PC-3 (cell line): Measurements from ENCODE around the gene DOCK4. TPM values are rescaled to one million over a fixed set of nuclear protein-coding genes. Genes with fewer than 3 reads are reported as not detected.

Source experiments
- ATAC-seq: fragments of 200-7000 bp; cut with Tn5 transposase; 2 replicates; pipeline ENCODE4 v1.9.1; 2020; ENCODE audit warnings: mild to moderate bottlenecking, moderate library complexity
- BruUV-seq: library from RNA; stranded (reverse); fragments of 400-500 nt; replicated peaks from 2 replicates; lab custom pipeline; 2021; lab: Mats Ljungman, UMichigan
- CTCF ChIA-PET: fragments of 300-600 bp; sonication (Branson Sonifier 250); formaldehyde crosslinking; loops from one replicate; lab custom pipeline; 2022; ENCODE audit warnings: antibody characterized with exemption; lab: Charles Lee
- POLR2A ChIA-PET: fragments of 300-600 bp; sonication (Branson Sonifier 250); formaldehyde crosslinking; loops from one replicate; lab custom pipeline; 2022; ENCODE audit warnings: antibody characterized with exemption; ENCODE audit not compliant: unreplicated experiment; lab: Charles Lee
- DNase-seq: peaks from one replicate; pipeline ENCODE4 v3.0.0-alpha.2; 2015
- H2AFZ ChIP-seq: fragments of 300-600 bp; sonication (generic); 2 replicates; pipeline ENCODE4 v1.6.0; 2016; ENCODE audit warnings: antibody characterized with exemption, low read length
- H3F3A ChIP-seq: fragments of 300-600 bp; sonication (generic); one replicate; pipeline ENCODE4 v1.6.0; 2017; ENCODE audit warnings: antibody characterized with exemption, low read length, control low read depth, mild to moderate bottlenecking; ENCODE audit not compliant: unreplicated experiment
- H3K27ac ChIP-seq: fragments of 300-600 bp; sonication (generic); 2 replicates; pipeline ENCODE4 v1.5.1; 2016; ENCODE audit warnings: mild to moderate bottlenecking, low read length
- H3K27me3 ChIP-seq: fragments of 300-600 bp; sonication (generic); 2 replicates; pipeline ENCODE4 v1.6.1; 2016; ENCODE audit warnings: low read length, mixed read lengths
- H3K36me3 ChIP-seq: fragments of 300-600 bp; sonication (generic); 2 replicates; pipeline ENCODE4 v1.6.1; 2016; ENCODE audit warnings: low read depth, mixed run types, low read length, mixed read lengths
- H3K4me1 ChIP-seq: fragments of 300-600 bp; sonication (generic); 2 replicates; pipeline ENCODE4 v1.5.1; 2016; ENCODE audit warnings: low read length; ENCODE audit not compliant: insufficient read depth
- H3K4me2 ChIP-seq: fragments of 300-600 bp; sonication (generic); 2 replicates; pipeline ENCODE4 v1.6.0; 2016; ENCODE audit warnings: low read length
- H3K4me3 ChIP-seq: fragments of 300-600 bp; sonication (generic); 2 replicates; pipeline ENCODE4 v1.5.1; 2016; ENCODE audit warnings: mild to moderate bottlenecking, low read length, mixed read lengths
- H3K79me2 ChIP-seq: fragments of 300-600 bp; sonication (generic); 2 replicates; pipeline ENCODE4 v1.6.1; 2017; ENCODE audit warnings: low read length, mixed read lengths
- H3K9ac ChIP-seq: fragments of 300-600 bp; sonication (generic); 2 replicates; pipeline ENCODE4 v1.6.0; 2016; ENCODE audit warnings: mild to moderate bottlenecking, low read length
- H3K9me2 ChIP-seq: fragments of 300-600 bp; sonication (generic); replicated peaks from 2 replicates; pipeline ENCODE4 v1.6.1; 2016; ENCODE audit warnings: mixed run types, low read length, mixed read lengths
- H3K9me3 ChIP-seq: fragments of 300-600 bp; sonication (generic); 2 replicates; pipeline ENCODE4 v1.6.1; 2016; ENCODE audit warnings: low read length, mixed read lengths
- H4K20me1 ChIP-seq: fragments of 300-600 bp; sonication (generic); 2 replicates; pipeline ENCODE4 v1.6.1; 2016; ENCODE audit warnings: low read length, mixed read lengths
- CTCF ChIP-seq: fragments of 300-600 bp; sonication (generic); conservative IDR thresholded peaks from 2 replicates; pipeline ENCODE4 v1.5.1; 2017; ENCODE audit warnings: antibody characterized with exemption, low read depth, mild to moderate bottlenecking, low read length
- EZH2 ChIP-seq: fragments of 300-600 bp; sonication (generic); IDR thresholded peaks from one replicate; pipeline ENCODE4 v1.6.1; 2017; ENCODE audit warnings: antibody characterized with exemption, mild to moderate bottlenecking, low read length; ENCODE audit not compliant: unreplicated experiment
- EZH2phosphoT487 ChIP-seq: fragments of 300-600 bp; sonication (generic); IDR thresholded peaks from 2 replicates; pipeline ENCODE4 v1.6.1; 2018; ENCODE audit warnings: mild to moderate bottlenecking, antibody characterized with exemption, low read length, borderline replicate concordance
- intact Hi-C: fragments of 100-400 bp; cut with micrococcal nuclease; formaldehyde crosslinking; loops from 2 replicates; pipeline ENCODE4 v1.9.0; 2023
- total RNA-seq: library from RNA; depleted of rRNA; stranded (reverse); fragments of >200 nt; gene quantifications from 2 replicates; pipeline ENCODE4 v1.2.3, GENCODE V29; 2014

DOCK4 gene
- total RNA-seq, 1 experiment from 2014 or later, result 25.4 TPM

GRCh38 chr7:112162784-112163506 is 43.3 kb downstream of the DOCK4 start:
- H3K27me3 ChIP-seq, result no peaks in the 10 kb centered on the region
- intact Hi-C loops, result no loop called here
- no peaks in the 10 kb centered on the region for H3K36me3 ChIP-seq
- no peak overlapping the region for H2AFZ ChIP-seq
- peaks cover 32% of the 10 kb centered on the region for H3K4me1 ChIP-seq
- no peaks in the 10 kb centered on the region for H3K9me3 ChIP-seq
- peak overlapping the region; percentile 39 for H3K4me2 ChIP-seq
- no peak overlapping the region for H3K27ac ChIP-seq
- CTCF ChIA-PET, result no interaction called here
- no peak overlapping the region for H3K9ac ChIP-seq
- ATAC-seq (no peak), DNase-seq (no peak)
- H3K9me2 ChIP-seq, result no peaks in the 10 kb centered on the region
- POLR2A ChIA-PET, result no interaction called here
- H3K4me3 ChIP-seq, result no peak overlapping the region
- peaks cover 50% of the 10 kb centered on the region for H3K79me2 ChIP-seq
- BruUV-seq, result no TSS peak
- H4K20me1 ChIP-seq, result 0 out of 2 replicates have a peak, but pooled peaks cover 8% of the 10 kb centered on the region
- TF ChIP-seq CTCF (no peak), EZH2phosphoT487 (no peak), EZH2 (no peak)
- H3F3A ChIP-seq, result no peaks in the 10 kb centered on the region

- H3K9me3 ChIP-seq, result no peaks in the 10 kb centered on the region
- DNase-seq, result peak; percentile 58
- no peaks in the 10 kb centered on the region for H3F3A ChIP-seq
- POLR2A ChIA-PET, result no interaction called here
- no peak overlapping the region for H3K27ac ChIP-seq
- no peaks in the 10 kb centered on the region for H3K36me3 ChIP-seq
- BruUV-seq, result no TSS peak
- CTCF ChIA-PET, result no interaction called here
- peak; percentile 33 for ATAC-seq
- no peak overlapping the region for H3K9ac ChIP-seq
- H2AFZ ChIP-seq, result no peak overlapping the region
- H3K27me3 ChIP-seq, result no peaks in the 10 kb centered on the region
- peak overlapping the region; percentile 39 for H3K4me2 ChIP-seq
- no peak overlapping the region for H3K4me3 ChIP-seq
- TF ChIP-seq EZH2phosphoT487, result no peak
- TF ChIP-seq CTCF, result no peak
- no peak for TF ChIP-seq EZH2
- 0 out of 2 replicates have a peak, but pooled peaks cover 8% of the 10 kb centered on the region for H4K20me1 ChIP-seq
- intact Hi-C loops, result no loop called here
- peaks cover 54% of the 10 kb centered on the region for H3K79me2 ChIP-seq
- peaks cover 33% of the 10 kb centered on the region for H3K4me1 ChIP-seq
- H3K9me2 ChIP-seq, result no peaks in the 10 kb centered on the region
Observed at GRCh38 chr7:112162142-112162766, 43.9 kb downstream of the DOCK4 start.
